ENCODE measurements around the gene COX7A1.

Gene COX7A1

GRCh38 chr19:36169084-36169760, 17.0 kb upstream of the COX7A1 start:
- Histone ChIP-seq H3K27ac (peak overlapping the region; percentile 45), H3K79me2 (no peaks in the 10 kb centered on the region), H3K4me2 (ENCODE audit: low read length) (peak overlapping the region; percentile 51), H3K9me3 (ENCODE audit: control insufficient read depth, low read length) (no peaks in the 10 kb centered on the region), H3K4me3 (ENCODE audit: low read depth, low read length) (peak overlapping the region; percentile 18), H3K27me3 (ENCODE audit: control insufficient read depth, insufficient read depth, low read length) (no peaks in the 10 kb centered on the region), H3K4me1 (peaks cover 4% of the 10 kb centered on the region), H2AFZ (no peak overlapping the region), H3K9ac (no peak overlapping the region), H3K36me3 (ENCODE audit: control insufficient read depth, insufficient read depth, low read length) (no peaks in the 10 kb centered on the region)
- TF ChIP-seq CTCF (IDR thresholded peaks at IDR 0.05): no peak

GRCh38 chr19:36163813-36164212, 11.6 kb upstream of the COX7A1 start:
- Histone ChIP-seq H3K36me3 (ENCODE audit: control insufficient read depth, insufficient read depth, low read length) (no peaks in the 10 kb centered on the region), H3K4me1 (no peaks in the 10 kb centered on the region), H2AFZ (no peak overlapping the region), H3K9ac (no peak overlapping the region), H3K4me3 (ENCODE audit: low read depth, low read length) (no peak overlapping the region), H3K27ac (no peak overlapping the region), H3K4me2 (ENCODE audit: low read length) (no peak overlapping the region), H3K9me3 (ENCODE audit: control insufficient read depth, low read length) (no peaks in the 10 kb centered on the region), H3K27me3 (ENCODE audit: control insufficient read depth, insufficient read depth, low read length) (no peaks in the 10 kb centered on the region), H3K79me2 (no peaks in the 10 kb centered on the region)
- TF ChIP-seq CTCF (IDR thresholded peaks at IDR 0.05): no peak

GRCh38 chr19:36160821-36161596, 8.8 kb upstream of the COX7A1 start:
- Histone ChIP-seq H2AFZ (no peak overlapping the region), H3K9ac (no peak overlapping the region), H3K4me3 (ENCODE audit: low read depth, low read length) (no peak overlapping the region), H3K4me1 (no peaks in the 10 kb centered on the region), H3K79me2 (no peaks in the 10 kb centered on the region), H3K9me3 (ENCODE audit: control insufficient read depth, low read length) (no peaks in the 10 kb centered on the region), H3K4me2 (ENCODE audit: low read length) (no peak overlapping the region), H3K27me3 (ENCODE audit: control insufficient read depth, insufficient read depth, low read length) (no peaks in the 10 kb centered on the region), H3K27ac (no peak overlapping the region), H3K36me3 (ENCODE audit: control insufficient read depth, insufficient read depth, low read length) (no peaks in the 10 kb centered on the region)
- no peak for TF ChIP-seq CTCF (IDR thresholded peaks at IDR 0.05)

- Histone ChIP-seq H3K4me3 (ENCODE audit: low read depth, low read length) (peak overlapping the region; percentile 77), H3K9me3 (ENCODE audit: control insufficient read depth, low read length) (no peaks in the 10 kb centered on the region), H3K4me2 (ENCODE audit: low read length) (peak overlapping the region; percentile 71), H3K9ac (no peak overlapping the region), H3K27me3 (ENCODE audit: control insufficient read depth, insufficient read depth, low read length) (no peaks in the 10 kb centered on the region), H2AFZ (peak overlapping the region; percentile 92), H3K4me1 (no peaks in the 10 kb centered on the region), H3K36me3 (ENCODE audit: control insufficient read depth, insufficient read depth, low read length) (no peaks in the 10 kb centered on the region), H3K27ac (peak overlapping the region; percentile 98), H3K79me2 (peaks cover 4% of the 10 kb centered on the region)
- no peak for TF ChIP-seq CTCF (IDR thresholded peaks at IDR 0.05)
Observed at GRCh38 chr19:36153126-36153525, 879 bp upstream of the COX7A1 start.

Data from parathyroid adenoma (tissue), 2 donors.